Amniotic stem cell (primary cell): ENCODE data around the gene JPH3.

Source experiments
- DNase-seq: peaks from one replicate; lab custom pipeline; 2025; lab: John Stamatoyannopoulos, UW

Gene JPH3

GRCh38 chr16:87697792-87698191 is 95.5 kb downstream of the JPH3 start:
- no peak for DNase-seq

GRCh38 chr16:87698241-87698640 is 95.9 kb downstream of the JPH3 start:
- DNase-seq: no peak

GRCh38 chr16:87698676-87699199 is 96.4 kb downstream of the JPH3 start:
- DNase-seq: no peak

GRCh38 chr16:87700406-87701077 is 98.2 kb downstream of the JPH3 start:
- DNase-seq: no peak

- DNase-seq: no peak
These were observed 98.8 kb downstream of the JPH3 start for GRCh38 chr16:87701078-87701460.

- DNase-seq: no peak
These were observed 99.2 kb downstream of the JPH3 start for GRCh38 chr16:87701505-87701921.

GRCh38 chr16:87702325-87702811 is 100.1 kb downstream of the JPH3 start:
- no peak for DNase-seq

DNA sequence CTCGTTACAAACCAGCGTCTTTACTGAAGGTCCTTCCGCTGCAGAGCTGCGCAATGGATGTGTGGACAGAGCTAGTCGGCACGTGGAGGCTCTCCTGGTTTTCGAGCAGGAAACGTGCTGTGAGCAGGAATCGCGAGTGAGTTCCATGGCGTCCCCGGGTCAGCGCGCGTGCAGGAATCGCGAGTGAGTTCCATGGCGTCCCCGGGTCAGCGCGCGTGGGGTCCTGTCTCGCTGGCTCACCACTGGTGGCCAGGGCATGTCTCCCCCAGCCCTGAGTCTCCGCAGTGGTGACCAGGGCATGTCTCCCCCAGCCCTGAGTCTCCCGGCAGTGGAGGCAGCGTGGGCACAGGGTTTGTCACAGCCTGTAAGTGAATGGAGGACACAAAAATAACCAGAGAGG is 100.8 kb downstream of the JPH3 start:
- no peak for DNase-seq

- DNase-seq: no peak
These were observed 101.6 kb downstream of the JPH3 start for GRCh38 chr16:87703835-87704375.

DNA sequence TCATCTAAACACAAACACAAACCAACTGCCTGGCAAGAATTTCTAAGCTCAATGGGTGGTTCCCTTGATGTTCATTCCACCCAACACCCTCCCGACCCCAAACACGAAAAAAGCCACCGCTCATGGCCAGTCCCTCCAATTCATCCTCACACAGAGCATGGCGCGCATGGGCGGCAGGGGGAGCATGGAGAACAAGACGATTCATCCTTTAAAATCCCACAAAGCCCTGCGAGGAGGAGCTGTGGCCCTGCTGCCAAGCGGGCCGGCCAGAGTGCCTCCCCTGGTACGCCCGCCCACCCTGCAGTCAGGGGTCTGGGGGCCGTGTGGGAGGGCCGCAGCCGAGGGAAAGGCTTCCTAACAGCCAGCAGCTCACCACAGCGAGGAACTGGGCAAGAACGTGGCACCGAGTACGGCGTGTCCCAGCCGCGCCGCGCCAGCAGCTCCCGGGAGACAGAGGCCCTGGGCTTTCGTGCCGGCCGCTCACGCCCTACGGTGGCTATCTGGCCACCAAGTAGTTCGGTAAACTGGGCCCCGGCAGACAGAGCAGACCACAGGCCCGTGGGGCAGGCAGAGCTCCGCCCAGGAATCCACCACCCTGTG is 102.5 kb downstream of the JPH3 start:
- DNase-seq: no peak

GRCh38 chr16:87705771-87706277 is 103.5 kb downstream of the JPH3 start:
- no peak for DNase-seq

DNA sequence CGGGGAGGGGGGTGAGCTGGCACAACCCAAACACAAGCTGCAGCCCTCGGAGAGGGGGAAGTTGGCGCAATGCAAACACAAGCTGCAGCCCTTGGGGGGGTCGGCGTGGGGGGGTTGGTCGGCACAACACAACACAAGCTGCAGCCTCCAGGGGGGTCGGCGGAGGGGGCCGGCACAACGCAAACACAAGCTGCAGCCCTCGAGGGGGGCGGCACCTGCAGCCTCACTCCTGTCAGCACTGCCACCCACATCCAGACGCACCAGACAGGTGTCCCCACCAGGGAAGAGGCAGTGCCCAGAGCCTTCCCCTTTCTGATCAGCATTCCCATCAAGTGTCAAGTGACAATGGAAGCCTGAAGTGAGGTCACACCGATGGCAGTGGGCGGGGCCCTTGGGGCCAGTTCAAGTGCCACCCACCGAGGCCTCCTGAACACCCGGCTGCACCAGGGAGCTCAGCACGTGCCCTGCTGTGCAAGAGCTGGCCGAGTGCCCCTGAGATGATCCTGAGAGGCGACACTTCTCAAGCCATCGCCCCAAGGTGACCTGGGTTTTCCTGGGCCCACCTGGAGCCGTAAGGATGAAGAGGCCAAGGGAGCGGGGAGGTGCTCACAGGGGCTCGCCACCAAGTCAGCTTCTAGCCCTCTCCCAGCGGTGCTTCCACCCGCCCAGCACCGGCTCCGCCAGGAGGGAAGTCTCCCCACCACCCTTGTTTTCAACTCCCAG is 104.1 kb downstream of the JPH3 start:
- DNase-seq: no peak

DNA sequence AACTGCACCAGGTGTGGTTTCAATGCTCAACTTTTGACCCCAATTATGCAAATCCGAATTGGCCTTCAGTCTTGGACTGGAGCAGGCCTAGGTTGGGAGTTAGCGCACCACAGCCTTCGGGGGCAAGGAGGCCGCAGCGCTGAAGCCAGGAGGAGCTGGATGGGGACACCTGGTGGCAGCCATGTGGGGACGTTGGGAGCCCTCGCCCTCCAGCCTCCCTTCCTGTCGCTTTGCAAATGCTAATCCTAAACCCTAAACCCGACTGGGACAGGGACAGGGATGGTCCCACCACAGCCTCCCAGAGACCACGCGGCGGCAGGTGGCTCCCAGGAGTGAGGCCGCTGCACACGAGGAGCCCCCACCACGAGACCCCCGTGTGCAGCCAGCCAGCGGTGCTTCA is 104.8 kb downstream of the JPH3 start:
- no peak for DNase-seq

GRCh38 chr16:87707714-87708580 is 105.6 kb downstream of the JPH3 start:
- DNase-seq: no peak

- no peak for DNase-seq
These were observed 106.8 kb downstream of the JPH3 start for GRCh38 chr16:87708881-87709638.

GRCh38 chr16:87709677-87710076 is 107.4 kb downstream of the JPH3 start:
- DNase-seq: no peak

DNA sequence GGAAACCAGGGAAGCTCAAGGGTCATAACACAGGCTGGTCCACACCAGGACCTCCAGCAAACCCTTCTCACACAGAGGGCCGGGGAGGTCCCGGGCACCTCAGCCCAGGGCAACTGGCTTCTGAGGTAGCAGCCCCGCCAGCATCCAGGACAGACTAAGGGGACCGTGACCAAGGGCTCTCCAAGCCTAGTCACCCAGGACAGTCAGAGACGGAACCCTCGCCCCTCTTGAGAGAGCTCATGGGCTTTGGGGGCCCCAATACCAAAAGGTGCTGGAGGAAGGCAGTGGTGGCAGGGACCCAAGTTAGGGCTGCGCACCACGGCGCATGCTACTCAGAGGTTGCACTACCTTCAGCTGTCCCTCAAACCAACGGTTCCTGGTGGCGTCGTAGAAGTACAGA is 108.6 kb downstream of the JPH3 start:
- DNase-seq: no peak

DNA sequence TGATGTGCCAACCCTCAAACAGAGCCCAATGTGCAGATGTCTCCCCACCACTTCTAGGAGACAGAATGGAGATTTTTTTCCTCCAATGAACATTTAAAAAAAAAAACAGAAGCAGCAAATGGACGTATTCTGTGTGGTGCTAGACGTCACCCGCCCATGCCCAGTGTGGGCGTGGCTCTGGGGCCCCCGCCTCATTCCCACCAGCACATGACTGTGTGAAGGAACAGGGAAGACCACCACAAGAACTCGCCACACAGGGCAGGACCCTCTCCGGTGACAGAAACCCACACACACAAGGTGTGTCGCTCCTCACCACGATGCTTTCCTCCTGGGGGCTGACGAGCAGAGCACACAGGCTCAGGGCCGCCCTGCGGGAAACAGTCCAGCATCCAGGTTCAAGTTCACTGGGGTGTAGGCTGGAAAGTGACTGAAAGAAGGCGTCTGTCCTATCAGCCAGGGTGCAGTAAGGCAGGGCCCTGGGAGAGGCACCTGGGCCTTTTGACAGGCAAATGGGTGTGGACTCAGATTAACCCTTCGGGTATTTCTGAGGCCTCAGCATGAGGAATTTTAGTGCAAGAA is 110.0 kb downstream of the JPH3 start:
- no peak for DNase-seq

DNA sequence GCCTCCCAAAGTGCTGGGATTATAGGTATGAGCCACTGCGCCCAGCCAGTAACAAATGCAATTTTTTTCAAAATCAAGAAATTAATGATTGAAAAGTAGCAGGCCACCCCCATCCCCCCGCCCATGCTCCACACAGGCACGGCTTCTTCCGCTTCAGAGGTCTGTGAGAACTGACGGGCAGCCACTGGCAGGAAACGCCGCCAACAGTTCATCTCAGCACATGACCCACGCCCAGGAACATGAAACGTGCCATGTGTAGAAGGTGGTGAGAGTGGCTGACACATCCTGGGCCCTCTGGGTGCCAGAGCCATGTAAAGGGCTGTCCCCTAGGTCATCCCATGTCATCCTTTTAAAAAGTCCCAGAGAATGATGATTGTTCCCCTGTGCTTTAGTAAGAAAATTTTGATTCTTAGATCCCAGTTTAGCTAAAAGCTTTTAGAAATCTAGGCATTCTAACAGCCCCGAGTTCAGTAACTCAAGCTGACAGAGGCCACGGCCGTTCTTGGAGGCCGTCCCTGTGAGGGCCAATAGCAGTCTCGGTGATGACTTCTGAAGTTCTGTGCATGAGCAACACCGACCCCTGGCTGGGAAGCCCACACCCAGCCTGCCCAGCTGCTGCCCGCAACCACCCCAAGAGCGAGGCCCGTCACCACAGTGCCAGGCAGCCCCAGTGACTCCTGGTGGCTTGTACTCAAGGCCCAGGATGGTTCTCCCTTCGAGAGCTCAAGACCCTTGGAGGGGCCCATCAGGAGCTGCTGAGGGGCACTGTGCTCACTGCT is 111.3 kb downstream of the JPH3 start:
- DNase-seq: no peak

GRCh38 chr16:87715231-87715630 is 112.9 kb downstream of the JPH3 start:
- no peak for DNase-seq
